Trophoblast cell (in vitro differentiated cells and primary cell): Measurements from ENCODE around the gene MAGEB6B.
"Not testable (repeated sequence)": the region's sequence is repeated elsewhere in the genome, so short reads cannot be mapped to it uniquely, and the experiment has no call there.

Experiments
- DNase-seq, 2 donors: peaks; one replicate each; pipeline ENCODE4 v3.0.0-alpha.2; 2016
- H2AFZ ChIP-seq: 2 replicates; pipeline ENCODE4 v1.6.1; 2013; ENCODE audit warnings: low read length, moderate library complexity, mild to moderate bottlenecking; ENCODE audit not compliant: insufficient read depth, poor library complexity
- H2AK5ac ChIP-seq: 2 replicates; pipeline ENCODE4 v1.6.1; 2013; ENCODE audit warnings: mild to moderate bottlenecking, low read length
- H2BK120ac ChIP-seq: 2 replicates; pipeline ENCODE4 v1.6.1; 2013; ENCODE audit warnings: low read length, mild to moderate bottlenecking, moderate library complexity; ENCODE audit not compliant: insufficient read depth, poor library complexity
- H2BK12ac ChIP-seq: 2 replicates; pipeline ENCODE4 v1.6.1; 2013; ENCODE audit warnings: mild to moderate bottlenecking, low read length, moderate library complexity
- H2BK5ac ChIP-seq: 2 replicates; pipeline ENCODE4 v1.6.1; 2013; ENCODE audit warnings: low read length, low read depth, moderate library complexity, mild to moderate bottlenecking; ENCODE audit not compliant: poor library complexity
- H3K14ac ChIP-seq: 2 replicates; pipeline ENCODE4 v1.6.1; 2013; ENCODE audit warnings: mild to moderate bottlenecking, low read length
- H3K18ac ChIP-seq: 2 replicates; pipeline ENCODE4 v1.6.1; 2013; ENCODE audit warnings: mild to moderate bottlenecking, low read length
- H3K23ac ChIP-seq: 2 replicates; pipeline ENCODE4 v1.6.1; 2013; ENCODE audit warnings: low read length
- H3K27ac ChIP-seq: 2 replicates; pipeline ENCODE4 v1.5.1; 2013; ENCODE audit warnings: low read depth, mild to moderate bottlenecking, inconsistent platforms, low read length, moderate library complexity
- H3K27me3 ChIP-seq: 2 replicates; pipeline ENCODE4 v1.6.1; 2013; ENCODE audit warnings: inconsistent platforms, mild to moderate bottlenecking, low read length, moderate library complexity; ENCODE audit not compliant: insufficient read depth
- H3K36me3 ChIP-seq, 2 experiments: 1 replicate in 1 of 2; 2 replicates in 1 of 2; pipeline ENCODE4 v1.6.1; 2013; ENCODE audit warnings: low read length in 2 of 2, mild to moderate bottlenecking in 2 of 2, moderate library complexity in 1 of 2; ENCODE audit not compliant: insufficient read depth in 2 of 2, control insufficient read depth in 1 of 2
- H3K4ac ChIP-seq: 2 replicates; pipeline ENCODE4 v1.6.1; 2013; ENCODE audit warnings: low read depth, mild to moderate bottlenecking, low read length, moderate library complexity
- H3K4me1 ChIP-seq, 2 experiments: 1 replicate in 1 of 2; 2 replicates in 1 of 2; pipeline ENCODE4 v1.6.1; 2013; ENCODE audit warnings: low read length in 2 of 2, mild to moderate bottlenecking in 2 of 2, moderate library complexity in 1 of 2; ENCODE audit not compliant: insufficient read depth in 2 of 2, control insufficient read depth in 1 of 2
- H3K4me2 ChIP-seq: 2 replicates; pipeline ENCODE4 v1.6.1; 2013; ENCODE audit warnings: inconsistent platforms, mild to moderate bottlenecking, low read length, moderate library complexity
- H3K4me3 ChIP-seq: 2 replicates; pipeline ENCODE4 v1.5.1; 2013; ENCODE audit warnings: mild to moderate bottlenecking, low read depth, low read length, inconsistent platforms
- H3K79me1 ChIP-seq: one replicate; pipeline ENCODE4 v1.6.1; 2013; ENCODE audit warnings: low read length
- H3K79me2 ChIP-seq: 2 replicates; pipeline ENCODE4 v1.6.1; 2013; ENCODE audit warnings: low read length, mild to moderate bottlenecking; ENCODE audit not compliant: control insufficient read depth, insufficient read depth, poor library complexity
- H3K9ac ChIP-seq: 2 replicates; pipeline ENCODE4 v1.6.1; 2013; ENCODE audit warnings: mild to moderate bottlenecking, low read length
- H3K9me3 ChIP-seq: 2 replicates; pipeline ENCODE4 v1.6.1; 2013; ENCODE audit warnings: low read depth, mild to moderate bottlenecking, control low read depth, inconsistent platforms, low read length; ENCODE audit not compliant: insufficient read depth
- H4K12ac ChIP-seq: 2 replicates; pipeline ENCODE4 v1.6.1; 2013; ENCODE audit warnings: low read depth, mild to moderate bottlenecking, low read length, moderate library complexity
- H4K8ac ChIP-seq: 2 replicates; pipeline ENCODE4 v1.6.1; 2013; ENCODE audit warnings: low read depth, mild to moderate bottlenecking, low read length, moderate library complexity
- H4K91ac ChIP-seq: one replicate; pipeline ENCODE4 v1.6.1; 2013; ENCODE audit warnings: low read depth, mild to moderate bottlenecking, low read length, moderate library complexity
- WGBS: extraction: QIAGEN DNeasy Blood & Tissue Kit; methylation state at CpG from one replicate; pipeline ENCODE4 v1.1.7; 2013; ENCODE audit warnings: missing lambda C conversion rate; ENCODE audit not compliant: insufficient read length, insufficient coverage; ENCODE audit errors: extremely low coverage; 5-methylcytosine and 5-hydroxymethylcytosine counted together

MAGEB6B gene

DNA sequence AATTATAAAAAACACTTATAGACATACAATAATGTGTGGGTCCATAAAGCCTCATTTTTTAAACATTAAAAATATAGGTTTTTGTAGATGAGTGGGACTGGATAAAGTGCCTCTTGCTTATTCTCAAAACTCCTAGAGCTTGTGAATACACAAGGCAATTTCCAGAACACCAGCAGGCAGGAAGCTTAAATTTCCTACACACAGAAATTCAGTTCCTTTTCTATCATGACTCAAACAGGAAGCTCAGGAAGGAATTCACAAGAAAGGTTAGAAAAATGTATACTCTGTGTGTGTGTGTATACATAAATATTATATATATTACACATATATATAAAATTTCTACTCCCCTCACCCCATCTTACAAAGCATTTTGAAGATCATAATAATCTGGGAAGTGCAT, 43.2 kb downstream of the MAGEB6B start:
- H2BK12ac ChIP-seq = no peak overlapping the region
- H2AK5ac ChIP-seq = no peak overlapping the region
- H4K8ac ChIP-seq = no peak overlapping the region
- no peak overlapping the region for H2BK120ac ChIP-seq
- no peaks in the 10 kb centered on the region for H3K4me1 ChIP-seq
- H3K9me3 ChIP-seq = no peaks in the 10 kb centered on the region
- no peak overlapping the region for H2AFZ ChIP-seq
- no peak for DNase-seq
- no peak overlapping the region for H3K18ac ChIP-seq
- H3K14ac ChIP-seq = no peak overlapping the region
- no peaks in the 10 kb centered on the region for H3K79me1 ChIP-seq
- H3K4me3 ChIP-seq = no peak overlapping the region
- H3K27me3 ChIP-seq = no peaks in the 10 kb centered on the region
- H3K27ac ChIP-seq = no peak overlapping the region
- no peak overlapping the region for H4K12ac ChIP-seq
- no peaks in the 10 kb centered on the region for H3K36me3 ChIP-seq
- no peak overlapping the region for H4K91ac ChIP-seq
- no peaks in the 10 kb centered on the region for H3K79me2 ChIP-seq
- no peak overlapping the region for H2BK5ac ChIP-seq
- no peak overlapping the region for H3K23ac ChIP-seq
- no peak overlapping the region for H3K4ac ChIP-seq
- no peak overlapping the region for H3K4me2 ChIP-seq
- H3K9ac ChIP-seq = no peak overlapping the region

DNA sequence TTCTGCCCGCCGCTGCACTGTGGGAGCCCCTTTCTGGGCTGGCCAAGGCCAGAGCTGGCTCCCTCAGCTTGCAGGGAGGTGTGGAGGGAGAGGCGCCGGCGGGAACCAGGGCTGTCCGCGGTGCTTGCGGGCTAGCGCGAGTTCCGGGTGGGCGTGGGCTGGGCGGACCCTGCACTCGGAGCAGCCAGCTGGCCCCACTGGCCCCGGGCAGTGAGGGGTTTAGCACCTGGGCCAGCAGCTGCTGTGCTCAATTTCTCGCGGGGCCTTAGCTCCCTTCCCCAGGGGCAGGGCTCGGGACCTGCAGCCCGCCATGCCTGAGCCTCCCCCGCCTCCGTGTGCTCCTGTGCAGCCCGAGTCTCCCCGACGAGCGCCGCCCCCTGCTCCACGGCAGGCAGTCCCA, 44.3 kb downstream of the MAGEB6B start:
- H2BK120ac ChIP-seq, H4K91ac ChIP-seq, H3K4me1 ChIP-seq, H2AK5ac ChIP-seq, H3K4me2 ChIP-seq, H4K12ac ChIP-seq, H3K4me3 ChIP-seq, H3K36me3 ChIP-seq, H2AFZ ChIP-seq, H3K23ac ChIP-seq, H4K8ac ChIP-seq, H3K9me3 ChIP-seq, H3K79me2 ChIP-seq, H2BK5ac ChIP-seq, H3K14ac ChIP-seq, H3K4ac ChIP-seq, H3K79me1 ChIP-seq, H3K9ac ChIP-seq, H3K27me3 ChIP-seq, DNase-seq, H2BK12ac ChIP-seq, H3K27ac ChIP-seq, H3K18ac ChIP-seq: not testable (repeated sequence)
- WGBS = no CpG with 5 or more reads among the region's 27 CpGs

DNA sequence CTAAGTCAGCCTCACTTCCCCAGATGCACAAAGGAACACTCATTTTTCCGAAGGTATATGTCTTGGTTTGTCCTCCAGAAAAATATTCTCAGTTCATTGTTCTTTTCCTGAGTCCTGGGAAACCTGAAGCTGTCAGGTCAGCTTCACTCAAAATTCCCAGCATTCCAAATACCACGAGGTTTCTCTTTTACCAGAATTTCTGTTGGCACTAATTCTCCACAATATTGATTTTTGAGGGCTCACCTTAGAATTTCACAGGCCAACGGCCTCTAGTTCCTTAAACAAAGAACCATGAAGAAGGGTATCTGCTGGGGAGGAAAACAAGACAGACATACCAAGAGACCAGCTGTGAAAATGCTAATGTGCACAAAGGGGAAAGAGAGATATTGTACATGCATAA, 47.6 kb downstream of the MAGEB6B start:
- Histone ChIP-seq H3K4me2 (no peak overlapping the region), H3K79me1 (no peaks in the 10 kb centered on the region), H2AFZ (no peak overlapping the region), H3K36me3 (no peaks in the 10 kb centered on the region), H2BK12ac (no peak overlapping the region), H3K27ac (no peak overlapping the region), H3K14ac (no peak overlapping the region), H3K27me3 (no peaks in the 10 kb centered on the region), H3K4me1 (no peaks in the 10 kb centered on the region), H3K4ac (no peak overlapping the region), H3K79me2 (no peaks in the 10 kb centered on the region), H3K9ac (no peak overlapping the region), H2AK5ac (no peak overlapping the region), H4K12ac (no peak overlapping the region), H2BK120ac (no peak overlapping the region), H3K9me3 (no peaks in the 10 kb centered on the region), H2BK5ac (no peak overlapping the region), H3K4me3 (no peak overlapping the region), H4K91ac (no peak overlapping the region), H3K18ac (no peak overlapping the region), H4K8ac (no peak overlapping the region), H3K23ac (no peak overlapping the region)
- DNase-seq = no peak
- no CpG with 5 or more reads among the region's 3 CpGs for WGBS
